NCI-H748 (cell line): ENCODE measurements around the gene CSTPP1.
"Not testable (repeated sequence)": the region's sequence is repeated elsewhere in the genome, so short reads cannot be mapped to it uniquely, and the experiment has no call there.

ENCODE experiments used
- DNase-seq: peaks from one replicate; lab custom pipeline; 2025; ENCODE audit not compliant: unreplicated experiment; lab: John Stamatoyannopoulos, UW

CSTPP1 gene

GRCh38 chr11:46907606-46908005, 29.0 kb upstream of the CSTPP1 start:
- DNase-seq, result no peak

- DNase-seq, result peak; percentile 80
Observed at GRCh38 chr11:46912526-46913150, 23.9 kb upstream of the CSTPP1 start.

GRCh38 chr11:46913484-46913883, 23.1 kb upstream of the CSTPP1 start:
- DNase-seq, result no peak

DNA sequence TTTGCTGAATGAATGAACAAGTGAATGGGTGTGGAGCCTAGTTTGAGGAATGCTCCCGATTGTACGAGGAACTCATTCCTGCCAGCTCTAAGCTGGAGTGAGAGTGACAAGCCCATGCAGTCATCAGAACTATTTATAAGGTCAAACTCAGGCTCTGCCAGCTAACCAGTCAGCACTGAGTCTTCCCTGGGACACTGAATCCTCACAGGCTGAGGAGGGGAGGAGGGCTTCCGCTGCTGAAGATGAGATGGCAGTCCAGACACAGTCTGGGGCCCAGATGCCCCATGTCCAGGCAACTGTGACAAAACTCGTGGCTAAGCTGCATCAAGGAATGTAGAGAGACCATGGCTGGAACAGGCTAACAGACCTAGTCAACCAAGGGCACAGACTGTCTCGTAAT, 22.2 kb upstream of the CSTPP1 start:
- DNase-seq, result no peak

GRCh38 chr11:46914910-46915309, 21.7 kb upstream of the CSTPP1 start:
- DNase-seq, result no peak

DNA sequence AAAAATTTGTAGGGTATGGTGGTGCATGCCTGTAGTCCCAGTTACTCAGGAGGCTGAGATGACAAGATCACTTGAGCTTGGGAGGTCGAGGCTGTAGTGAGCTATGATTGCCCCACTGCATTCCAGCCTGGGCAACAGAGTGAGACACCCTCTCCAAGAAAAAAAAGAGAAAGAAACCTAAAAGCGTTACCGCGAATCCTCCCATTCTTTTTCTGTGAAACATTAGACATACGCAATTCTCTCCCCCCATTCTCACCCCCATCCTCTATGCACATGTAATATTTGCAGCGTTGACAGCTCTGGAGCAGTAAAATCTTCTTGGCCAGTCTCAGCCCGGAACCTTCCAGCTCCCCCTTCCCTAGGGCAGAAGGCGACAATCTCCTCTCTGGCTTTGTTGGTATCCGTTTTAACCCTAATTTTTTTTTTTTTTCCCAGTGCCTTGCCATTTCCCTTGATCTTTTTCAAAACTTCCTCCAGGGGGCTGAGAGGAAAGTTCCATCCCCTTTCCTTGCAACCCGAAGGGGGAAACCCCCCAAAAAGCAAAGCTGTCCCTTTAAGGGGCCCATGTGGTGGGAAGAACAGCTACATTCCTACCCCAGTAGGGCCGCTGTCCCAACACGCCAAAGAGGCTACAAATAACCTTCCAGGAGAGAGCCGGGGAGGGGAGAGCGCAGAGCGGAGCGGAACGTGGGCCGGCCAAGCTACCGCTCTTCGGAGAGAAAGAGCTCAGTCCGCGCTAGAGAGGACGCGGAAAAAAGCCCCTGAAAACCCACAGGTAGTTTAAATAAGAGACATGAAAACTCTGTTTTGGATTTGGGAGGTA, 20.1 kb upstream of the CSTPP1 start:
- DNase-seq, result peak; percentile 62

GRCh38 chr11:46917109-46917761, 19.3 kb upstream of the CSTPP1 start:
- no peak for DNase-seq

DNA sequence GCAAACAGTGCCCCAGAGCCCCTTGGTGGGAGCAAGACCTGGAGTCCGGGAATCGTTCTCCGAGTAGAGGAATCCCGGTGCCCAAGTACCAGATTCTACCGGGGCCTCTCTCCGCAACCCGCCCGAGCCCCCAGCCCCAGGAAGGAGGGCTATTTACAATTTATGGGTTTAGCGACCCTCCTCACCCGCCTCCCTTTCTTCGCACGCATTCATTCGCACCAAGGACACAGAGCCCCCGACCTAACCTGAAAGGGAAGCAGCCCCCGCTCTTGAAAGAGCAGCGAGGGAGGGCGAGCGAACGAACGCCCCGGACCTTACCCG, 18.8 kb upstream of the CSTPP1 start:
- DNase-seq, result no peak

DNA sequence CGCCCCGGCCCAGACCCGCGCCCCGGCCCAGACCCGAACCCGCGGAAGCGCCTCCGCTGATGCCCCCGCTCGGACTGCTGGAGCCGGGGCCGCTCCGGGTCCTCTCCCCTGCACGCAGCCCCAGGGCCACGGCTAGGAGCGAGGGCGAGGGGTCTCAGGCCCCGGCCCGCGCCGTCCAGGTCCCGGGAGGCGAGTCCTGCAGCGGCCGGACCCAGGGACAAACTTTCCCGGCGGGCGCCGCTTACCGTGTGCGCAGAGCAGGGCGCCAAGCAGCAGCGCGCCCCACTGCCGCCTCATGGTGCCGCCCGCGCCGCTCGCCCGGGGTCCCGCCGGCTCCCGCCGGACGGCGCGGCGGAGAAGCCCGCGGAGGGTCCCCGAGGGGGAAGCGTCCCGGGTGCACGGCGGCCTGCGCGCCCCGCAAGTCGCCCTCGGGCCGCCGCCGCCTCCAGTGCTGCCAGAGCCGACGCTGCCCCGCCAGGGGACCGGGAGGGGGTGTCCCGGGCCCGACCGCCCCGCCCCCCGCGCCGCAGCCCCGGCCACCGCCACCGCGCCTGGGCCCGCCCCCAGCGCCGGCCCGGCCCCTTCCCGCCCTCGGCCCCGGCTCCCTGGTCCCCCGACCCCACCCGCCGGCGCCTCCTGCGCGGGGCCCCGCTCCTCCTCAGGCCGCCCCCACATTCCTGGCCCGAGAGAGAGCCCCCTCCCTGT, 18.3 kb upstream of the CSTPP1 start, which contains the start of gene LRP4:
Gene LRP4 (minus strand): TSS at position 468 of the 705 bp plus-strand sequence. CDS start 171 bp downstream, at position 297.
- DNase-seq, result peak; percentile 57

- DNase-seq, result no peak
Observed at GRCh38 chr11:46918788-46919513, 17.6 kb upstream of the CSTPP1 start.

GRCh38 chr11:46920755-46921154, 15.8 kb upstream of the CSTPP1 start:
- DNase-seq, result no peak

DNA sequence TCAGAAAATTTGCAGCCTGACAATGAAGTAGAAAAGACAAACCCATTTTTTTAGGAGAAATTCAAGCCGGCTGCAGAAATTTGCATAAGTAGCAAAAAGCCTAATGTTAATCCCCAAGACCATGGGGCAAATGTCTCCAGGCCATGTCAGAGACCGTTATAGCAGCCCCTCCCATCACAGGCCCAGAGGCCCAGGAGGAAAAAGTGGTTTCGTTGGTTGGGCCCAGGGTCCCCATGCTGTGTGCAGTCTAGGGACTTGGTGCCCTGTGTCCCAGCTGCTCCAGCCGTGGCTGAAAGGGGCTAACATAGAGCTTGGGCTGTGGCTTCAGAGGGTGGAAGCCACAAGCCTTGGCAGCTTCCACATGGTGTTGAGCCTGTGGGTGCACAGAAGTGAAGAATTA, 8.6 kb upstream of the CSTPP1 start:
- DNase-seq, result not testable (repeated sequence)

- not testable (repeated sequence) for DNase-seq
Observed at GRCh38 chr11:46928701-46929100, 7.9 kb upstream of the CSTPP1 start.

DNA sequence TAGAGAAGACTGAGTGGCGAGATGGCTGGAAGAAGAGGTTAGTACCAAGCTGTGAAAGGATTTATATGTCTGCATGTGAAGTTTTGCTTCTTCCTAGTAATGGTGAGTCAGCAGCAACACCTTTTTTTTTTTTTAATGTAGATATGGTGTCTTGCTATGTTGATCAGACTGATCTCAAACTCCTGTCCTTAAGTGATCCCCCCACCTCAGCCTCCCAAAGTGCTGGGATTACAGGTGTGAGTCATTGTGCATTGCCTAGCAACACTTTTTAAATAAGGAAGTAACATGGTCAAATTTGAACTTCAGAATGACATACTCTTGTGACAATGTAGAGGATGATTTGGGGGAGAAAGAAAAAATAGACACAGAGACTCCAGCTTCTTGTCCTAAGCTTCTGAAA, 6.5 kb upstream of the CSTPP1 start:
- no peak for DNase-seq

DNA sequence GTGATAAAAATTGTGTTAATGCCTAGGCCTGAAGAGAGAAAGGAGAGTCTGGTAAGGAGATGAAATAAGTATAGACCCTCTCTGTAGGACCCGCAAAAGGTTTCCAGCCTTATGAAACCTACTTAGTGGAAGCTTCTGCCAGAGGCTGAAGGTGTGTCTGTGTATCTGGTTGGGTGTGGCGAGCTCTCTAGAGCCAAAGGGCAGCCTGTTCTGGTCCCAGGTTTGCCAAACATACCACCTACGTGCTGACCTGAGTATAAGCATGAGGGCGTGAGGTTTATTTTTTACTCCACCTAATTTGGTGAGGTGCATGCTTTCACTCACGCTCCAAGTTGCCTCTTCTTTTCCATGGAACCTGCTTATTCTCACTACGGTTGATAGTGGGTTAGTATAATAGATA, 5.6 kb downstream of the CSTPP1 start:
- DNase-seq, result no peak

GRCh38 chr11:46944356-46945075, 8.0 kb downstream of the CSTPP1 start:
- no peak for DNase-seq

- peak; percentile 77 for DNase-seq
Observed at GRCh38 chr11:46947399-46948077, 11.0 kb downstream of the CSTPP1 start.

DNA sequence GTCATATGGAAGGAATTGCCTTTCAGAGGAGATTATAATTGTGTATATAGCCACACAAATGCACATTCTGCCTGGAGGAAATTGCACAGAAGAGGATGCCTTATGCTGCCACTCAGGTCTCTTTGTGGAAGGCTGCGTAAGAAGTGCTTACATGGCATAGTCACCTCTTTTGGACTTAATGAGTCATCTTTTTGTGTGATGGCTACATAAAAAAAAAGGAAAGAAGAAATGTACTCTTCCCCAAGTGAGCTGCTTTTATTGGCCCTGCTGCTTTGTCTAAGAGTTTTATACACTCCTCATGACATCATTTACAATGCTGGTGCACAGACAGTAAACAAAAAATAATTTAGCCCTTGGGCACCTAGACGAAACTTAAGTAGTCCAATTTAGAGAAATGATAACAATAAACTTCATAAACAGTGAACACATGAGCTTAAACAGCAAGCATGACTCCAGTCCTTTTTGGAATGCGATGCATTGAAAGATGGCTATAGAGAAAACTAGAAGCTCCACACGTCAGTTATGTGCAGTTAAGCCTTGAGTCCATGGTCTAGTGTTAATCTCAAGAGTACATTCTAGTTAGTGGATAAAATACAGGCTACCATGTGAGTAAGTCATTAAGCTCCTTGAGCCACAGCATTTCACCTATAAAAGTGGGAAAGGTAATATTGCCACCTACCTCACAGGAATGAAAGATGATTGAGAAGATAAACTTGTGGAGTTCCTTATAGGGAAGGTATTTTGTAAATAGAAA, 12.0 kb downstream of the CSTPP1 start:
- peak; percentile 44 for DNase-seq

GRCh38 chr11:46949297-46949696, 12.7 kb downstream of the CSTPP1 start:
- DNase-seq, result no peak
